Measurements from ENCODE around the gene SBF2.
"Not testable (repeated sequence)": the region's sequence is repeated elsewhere in the genome, so short reads cannot be mapped to it uniquely, and the experiment has no call there.

The SBF2 gene

DNA sequence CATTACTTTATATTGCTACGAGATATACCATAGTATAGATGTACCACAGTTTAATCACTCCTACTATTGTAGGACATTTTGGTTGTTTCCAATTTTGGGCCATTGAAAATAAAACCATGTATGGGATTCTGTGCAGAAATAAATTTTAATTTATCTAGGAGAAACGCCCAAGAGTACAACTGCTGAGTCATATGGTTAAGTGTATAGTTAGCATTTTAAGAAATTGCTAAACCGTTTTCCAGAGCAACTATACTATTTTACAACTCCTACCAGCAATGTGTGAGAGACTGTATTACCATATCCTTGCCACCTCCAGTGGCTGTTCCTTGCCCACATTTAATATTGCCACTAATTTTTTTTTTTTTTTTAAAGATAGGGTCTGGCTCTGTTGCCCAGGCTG is 163.1 kb downstream of the SBF2 start:
- H3K4me3 ChIP-seq (ENCODE audit: low read depth, low read length), result no peak overlapping the region
- no peak for TF ChIP-seq POLR2A (IDR thresholded peaks at IDR 0.05; ENCODE audit: extremely low read depth, insufficient read length)
- TF ChIP-seq, protein P1, sequence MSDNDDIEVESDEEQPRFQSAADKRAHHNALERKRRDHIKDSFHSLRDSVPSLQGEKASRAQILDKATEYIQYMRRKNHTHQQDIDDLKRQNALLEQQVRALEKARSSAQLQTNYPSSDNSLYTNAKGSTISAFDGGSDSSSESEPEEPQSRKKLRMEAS (IDR thresholded peaks at IDR 0.05; ENCODE audit: low read depth, low read length), result no peak
- TF ChIP-seq MYC (IDR thresholded peaks at IDR 0.05; ENCODE audit: low read depth, low read length), result no peak
- TF ChIP-seq, protein P2, sequence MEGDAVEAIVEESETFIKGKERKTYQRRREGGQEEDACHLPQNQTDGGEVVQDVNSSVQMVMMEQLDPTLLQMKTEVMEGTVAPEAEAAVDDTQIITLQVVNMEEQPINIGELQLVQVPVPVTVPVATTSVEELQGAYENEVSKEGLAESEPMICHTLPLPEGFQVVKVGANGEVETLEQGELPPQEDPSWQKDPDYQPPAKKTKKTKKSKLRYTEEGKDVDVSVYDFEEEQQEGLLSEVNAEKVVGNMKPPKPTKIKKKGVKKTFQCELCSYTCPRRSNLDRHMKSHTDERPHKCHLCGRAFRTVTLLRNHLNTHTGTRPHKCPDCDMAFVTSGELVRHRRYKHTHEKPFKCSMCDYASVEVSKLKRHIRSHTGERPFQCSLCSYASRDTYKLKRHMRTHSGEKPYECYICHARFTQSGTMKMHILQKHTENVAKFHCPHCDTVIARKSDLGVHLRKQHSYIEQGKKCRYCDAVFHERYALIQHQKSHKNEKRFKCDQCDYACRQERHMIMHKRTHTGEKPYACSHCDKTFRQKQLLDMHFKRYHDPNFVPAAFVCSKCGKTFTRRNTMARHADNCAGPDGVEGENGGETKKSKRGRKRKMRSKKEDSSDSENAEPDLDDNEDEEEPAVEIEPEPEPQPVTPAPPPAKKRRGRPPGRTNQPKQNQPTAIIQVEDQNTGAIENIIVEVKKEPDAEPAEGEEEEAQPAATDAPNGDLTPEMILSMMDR (IDR thresholded peaks at IDR 0.05; ENCODE audit: low read depth, low read length), result no peak
- no peak for DNase-seq (ENCODE audit: low read depth)

DNA sequence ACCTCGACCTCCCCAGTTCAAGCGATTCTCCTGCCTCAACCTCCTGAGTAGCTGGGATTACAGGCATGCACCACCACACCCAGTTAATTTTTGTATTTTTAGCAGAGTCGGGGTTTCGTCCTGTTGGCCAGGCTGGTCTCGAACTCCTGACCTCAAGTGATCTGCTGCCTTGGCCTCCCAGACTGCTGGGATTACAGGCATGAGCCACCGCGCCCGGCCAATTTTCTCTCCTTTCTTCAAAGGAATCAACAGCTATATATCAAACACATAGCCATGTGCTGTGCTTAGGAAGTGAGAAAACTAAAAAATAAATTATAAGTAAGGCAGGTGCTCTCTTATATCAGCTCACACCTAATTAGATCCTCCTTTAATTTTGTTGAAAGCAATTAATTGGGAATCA is 164.8 kb downstream of the SBF2 start:
- not testable (repeated sequence) for DNase-seq (ENCODE audit: low read depth); H3K4me3 ChIP-seq (ENCODE audit: low read depth, low read length)

DNA sequence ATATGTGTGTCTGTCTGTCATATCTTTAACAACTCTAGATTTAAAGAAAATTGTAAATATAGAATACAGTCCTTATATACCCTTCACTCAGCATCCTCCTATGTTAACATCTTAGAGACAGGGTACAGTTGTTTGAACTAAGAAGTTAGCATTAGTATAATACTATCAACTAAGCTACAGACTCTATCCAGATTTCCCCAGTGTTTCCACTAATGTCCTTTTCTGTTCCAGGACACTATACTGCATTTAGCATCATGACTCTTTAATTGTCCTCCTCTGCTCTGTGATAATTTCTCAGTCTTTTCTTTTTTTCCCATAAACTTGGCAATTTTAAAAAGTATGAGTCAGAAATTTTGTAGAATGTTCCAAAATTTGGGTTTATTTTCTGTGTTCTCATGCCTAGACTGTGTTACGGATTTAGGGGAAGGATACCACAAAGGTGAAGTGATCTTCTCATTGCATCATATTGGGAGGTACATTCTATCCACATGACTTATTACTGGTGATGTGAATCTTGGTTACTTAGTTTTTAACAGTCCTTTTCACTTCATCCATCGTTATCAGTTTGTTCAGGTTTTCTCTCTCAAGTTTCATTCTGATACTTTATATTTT is 168.4 kb downstream of the SBF2 start:
- no peak for DNase-seq (ENCODE audit: low read depth)
- TF ChIP-seq POLR2A (IDR thresholded peaks at IDR 0.05; ENCODE audit: extremely low read depth, insufficient read length) (no peak), MYC (IDR thresholded peaks at IDR 0.05; ENCODE audit: low read depth, low read length) (no peak)
- TF ChIP-seq, protein P1 (IDR thresholded peaks at IDR 0.05; ENCODE audit: low read depth, low read length), result no peak
- TF ChIP-seq, protein P2 (IDR thresholded peaks at IDR 0.05; ENCODE audit: low read depth, low read length), result no peak
- no peak overlapping the region for H3K4me3 ChIP-seq (ENCODE audit: low read depth, low read length)

DNA sequence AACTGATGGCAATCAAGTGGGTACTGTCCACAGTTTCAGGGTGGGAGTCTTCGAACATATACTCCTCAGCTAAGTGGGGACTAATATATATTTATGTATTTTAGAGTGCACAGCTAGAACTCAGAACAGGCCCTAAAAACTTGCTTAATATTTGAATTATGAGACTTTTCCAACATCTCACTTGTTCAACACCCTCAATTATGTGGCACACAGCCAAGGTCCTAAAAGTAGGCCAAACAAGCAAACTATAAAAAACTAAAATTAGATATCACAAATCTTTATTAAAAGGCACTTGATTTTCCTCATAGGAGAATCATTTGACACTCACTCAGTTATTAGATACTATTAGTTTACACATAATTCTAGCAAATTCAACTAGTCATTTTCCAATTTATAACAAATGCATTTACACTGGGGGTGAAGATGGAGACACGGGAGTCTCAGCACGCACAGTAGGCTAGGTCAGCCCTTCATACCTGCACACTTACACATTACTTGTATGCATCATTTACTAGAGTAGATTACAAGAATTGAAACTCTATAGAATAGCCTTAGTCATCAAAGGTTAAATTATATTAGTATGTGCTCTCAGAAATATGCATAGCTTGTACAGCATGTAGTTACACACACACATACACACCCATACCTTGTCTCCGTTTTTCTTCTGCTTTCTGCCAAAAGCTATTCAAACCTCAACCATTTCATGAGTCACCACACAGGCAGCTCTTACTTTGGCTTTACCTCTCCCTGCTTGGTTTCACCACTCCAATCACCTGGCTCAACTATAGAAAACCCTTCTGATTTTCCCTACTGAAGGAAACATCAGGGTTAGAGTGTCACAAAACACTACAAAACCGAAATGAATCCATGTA is 171.5 kb downstream of the SBF2 start:
- TF ChIP-seq POLR2A (IDR thresholded peaks at IDR 0.05; ENCODE audit: extremely low read depth, insufficient read length), result no peak
- TF ChIP-seq, protein P1 (IDR thresholded peaks at IDR 0.05; ENCODE audit: low read depth, low read length), result no peak
- no peak for TF ChIP-seq MYC (IDR thresholded peaks at IDR 0.05; ENCODE audit: low read depth, low read length)
- TF ChIP-seq, protein P2 (IDR thresholded peaks at IDR 0.05; ENCODE audit: low read depth, low read length), result no peak
- H3K4me3 ChIP-seq (ENCODE audit: low read depth, low read length), result no peak overlapping the region
- DNase-seq (ENCODE audit: low read depth), result peak; percentile 21

DNA sequence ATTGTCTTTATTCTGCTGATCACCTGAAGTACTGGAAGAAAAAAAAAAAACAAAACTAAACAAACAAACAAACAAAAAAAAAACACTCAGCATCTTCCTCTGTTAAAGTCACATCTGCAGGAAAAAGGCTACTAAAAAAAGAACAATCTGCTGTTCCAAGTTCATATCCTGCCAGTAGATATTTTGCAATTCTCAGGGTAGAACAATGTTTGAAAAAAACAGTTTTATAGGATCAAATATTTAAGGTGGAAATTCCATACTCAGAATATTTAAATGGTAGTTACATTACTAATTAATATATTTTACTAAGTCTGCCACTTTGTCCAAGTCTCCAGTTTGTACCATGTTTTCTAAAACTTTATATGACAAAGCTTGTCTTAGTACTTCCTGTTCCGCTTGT is 175.2 kb downstream of the SBF2 start:
- H3K4me3 ChIP-seq (ENCODE audit: low read depth, low read length), result no peak overlapping the region
- TF ChIP-seq, protein P2 (IDR thresholded peaks at IDR 0.05; ENCODE audit: low read depth, low read length), result no peak
- no peak for TF ChIP-seq MYC (IDR thresholded peaks at IDR 0.05; ENCODE audit: low read depth, low read length)
- no peak for TF ChIP-seq POLR2A (IDR thresholded peaks at IDR 0.05; ENCODE audit: extremely low read depth, insufficient read length)
- TF ChIP-seq, protein P1 (IDR thresholded peaks at IDR 0.05; ENCODE audit: low read depth, low read length), result no peak
- DNase-seq (ENCODE audit: low read depth), result no peak

DNA sequence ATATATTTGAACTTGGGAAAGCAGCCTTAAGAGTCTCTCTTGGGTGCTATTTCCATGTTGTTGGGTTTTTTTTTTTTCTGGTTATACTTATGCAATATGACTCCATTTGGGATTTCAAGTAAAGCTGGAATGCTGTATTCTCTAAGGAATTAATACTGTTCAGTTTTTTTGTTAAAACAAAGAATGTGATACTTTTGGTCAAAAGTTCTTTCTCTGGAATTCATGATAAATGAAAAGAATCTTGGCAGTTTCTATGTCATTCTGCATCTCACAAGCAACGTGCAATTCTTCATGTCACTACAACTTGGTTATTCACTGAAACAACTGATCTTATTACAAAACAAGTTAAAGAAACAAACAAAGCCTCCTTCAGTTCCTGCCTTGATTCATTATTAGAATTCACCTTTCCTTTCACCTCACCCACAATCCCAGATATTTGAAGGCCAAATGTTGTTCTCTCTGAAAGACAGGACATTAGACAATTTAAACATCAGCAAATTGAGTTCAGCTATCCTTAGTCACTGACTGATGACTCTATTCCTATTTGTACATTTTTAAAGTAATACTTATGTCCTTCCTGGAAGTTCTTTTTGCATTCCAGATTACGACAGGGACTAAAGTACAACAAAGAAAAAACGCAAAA is 176.2 kb downstream of the SBF2 start:
- no peak overlapping the region for H3K4me3 ChIP-seq (ENCODE audit: low read depth, low read length)
- TF ChIP-seq, protein P1 (IDR thresholded peaks at IDR 0.05; ENCODE audit: low read depth, low read length), result no peak
- TF ChIP-seq POLR2A (IDR thresholded peaks at IDR 0.05; ENCODE audit: extremely low read depth, insufficient read length) (no peak), MYC (IDR thresholded peaks at IDR 0.05; ENCODE audit: low read depth, low read length) (no peak)
- TF ChIP-seq, protein P2 (IDR thresholded peaks at IDR 0.05; ENCODE audit: low read depth, low read length), result no peak
- no peak for DNase-seq (ENCODE audit: low read depth)
